K562 (cell line): ENCODE measurements around the gene HK1. TPM values are rescaled to one million over a fixed set of nuclear protein-coding genes. Genes with fewer than 3 reads are reported as not detected.
A peak's percentile ranks its signal among the peaks of the same experiment; 100 is the strongest.

Source experiments
- ATAC-seq: fragments of 200-7000 bp; cut with Tn5 transposase; 3 replicates; pipeline ENCODE4 v1.9.1; 2020; ENCODE audit warnings: moderate library complexity
- BruUV-seq: library from RNA; stranded (reverse); fragments of 400-500 nt; replicated peaks from 2 replicates; lab custom pipeline; 2021; lab: Mats Ljungman, UMichigan
- CTCF ChIA-PET: fragments of 300-600 bp; formaldehyde crosslinking; extraction: SDS; loops from one replicate; lab custom pipeline; 2021; ENCODE audit warnings: low intra/inter-chr PET ratio; lab: Yijun Ruan, JAX
- POLR2A ChIA-PET: fragments of 300-600, 350-650 bp; sonication (Branson Sonifier 250); formaldehyde crosslinking; extraction: SDS; loops from one replicate; lab custom pipeline; 2021; ENCODE audit warnings: antibody characterized with exemption, inconsistent platforms; lab: Yijun Ruan, JAX
- DNase-seq, 4 experiments: peaks; one replicate each; pipeline versions ENCODE4 v3.0.0 to v3.0.0-alpha.2; 2011 to 2018; ENCODE audit warnings: low spot score in 3 of 4, mixed read lengths in 3 of 4; ENCODE audit errors: extremely low read depth in 1 of 4
- FAIRE-seq: peaks from 2 replicates; lab custom pipeline; 2011; peaks lifted over from hg19 to GRCh38; lab: Jason Lieb, UNC
- H2AFZ ChIP-seq: 2 replicates; pipeline ENCODE4 v1.6.0; 2011; ENCODE audit warnings: low read depth, low read length, control low read depth, inconsistent platforms
- H3K27ac ChIP-seq: fragments of 200-600 bp; 3 replicates; pipeline ENCODE4 v1.8.0; 2011; ENCODE audit warnings: low read depth, mild to moderate bottlenecking, control low read depth, inconsistent platforms, low read length, moderate library complexity, mixed read lengths; ENCODE audit errors: extremely low read depth
- H3K27me3 ChIP-seq, 2 experiments: fragments of 300-600 bp in 1 of 2; 2 replicates in 1 of 2; 3 replicates in 1 of 2; pipeline versions ENCODE4 v1.6.0 to v1.8.0; 2011; ENCODE audit warnings: inconsistent platforms in 2 of 2, low read length in 2 of 2, mild to moderate bottlenecking in 1 of 2, mixed read lengths in 1 of 2, moderate library complexity in 1 of 2; ENCODE audit not compliant: control insufficient read depth in 2 of 2, insufficient read depth in 2 of 2
- H3K36me3 ChIP-seq: fragments of 300-600 bp; 3 replicates; pipeline ENCODE4 v1.8.0; 2011; ENCODE audit warnings: mild to moderate bottlenecking, low read length, inconsistent platforms; ENCODE audit not compliant: control insufficient read depth, insufficient read depth
- H3K4me1 ChIP-seq, 2 experiments: fragments of 200-600 bp in 1 of 2; replicated peaks in 1 of 2; 2 replicates in 1 of 2; 3 replicates in 1 of 2; pipeline versions ENCODE4 v1.5.1 to v1.8.0; 2011; ENCODE audit warnings: inconsistent platforms in 2 of 2, low read length in 2 of 2, mild to moderate bottlenecking in 1 of 2, mixed read lengths in 1 of 2, moderate library complexity in 1 of 2; ENCODE audit not compliant: control insufficient read depth in 2 of 2, insufficient read depth in 2 of 2
- H3K4me2 ChIP-seq: 2 replicates; pipeline ENCODE4 v1.6.1; 2011; ENCODE audit warnings: low read length, control low read depth, inconsistent platforms, mixed read lengths; ENCODE audit not compliant: insufficient read depth
- H3K4me3 ChIP-seq: fragments of 200-600 bp; sonication (generic), shearing (Covaris generic); 2 replicates; pipeline ENCODE4 v1.5.1; 2016; ENCODE audit warnings: control low read depth, inconsistent platforms
- H3K79me2 ChIP-seq: fragments of 200-600 bp; 3 replicates; pipeline ENCODE4 v1.8.0; 2011; ENCODE audit warnings: low read length, inconsistent platforms; ENCODE audit not compliant: control insufficient read depth, insufficient read depth
- H3K9ac ChIP-seq, 2 experiments: 2 replicates each; pipeline versions ENCODE4 v1.6.0 to v1.6.1; 2011; ENCODE audit warnings: low read depth in 2 of 2, low read length in 2 of 2, control low read depth in 1 of 2, inconsistent platforms in 1 of 2, mild to moderate bottlenecking in 1 of 2, mixed read lengths in 1 of 2; ENCODE audit not compliant: insufficient read depth in 1 of 2
- H3K9me1 ChIP-seq: one replicate; pipeline ENCODE4 v1.6.0; 2011; ENCODE audit warnings: inconsistent platforms, mild to moderate bottlenecking, low read length, moderate library complexity; ENCODE audit not compliant: control insufficient read depth, insufficient read depth
- H3K9me3 ChIP-seq: replicated peaks from 2 replicates; pipeline ENCODE4 v1.5.1; 2011; ENCODE audit warnings: low read depth, low read length, inconsistent platforms; ENCODE audit not compliant: control insufficient read depth, insufficient read depth
- H4K20me1 ChIP-seq: replicated peaks from 2 replicates; pipeline ENCODE4 v1.6.1; 2011; ENCODE audit warnings: low read length, inconsistent platforms, mixed read lengths; ENCODE audit not compliant: control insufficient read depth, insufficient read depth
- BCL6 ChIP-seq: fragments of 250-450 bp; sonication (Bioruptor Pico); IDR thresholded peaks from 2 replicates; pipeline ENCODE4 v1.4.0; 2020
- FOXK2 ChIP-seq, 2 experiments: fragments of 450-650 bp; IDR thresholded peaks in 1 of 2; conservative IDR thresholded peaks in 1 of 2; 2 replicates each; pipeline ENCODE4 v1.6.1; 2016; ENCODE audit warnings: low read depth in 2 of 2, mild to moderate bottlenecking in 1 of 2
- IFI16 ChIP-seq: fragments of 250-450 bp; sonication (Bioruptor Pico); IDR thresholded peaks from 2 replicates; pipeline ENCODE4 v2.1.2; 2022; ENCODE audit warnings: mild to moderate bottlenecking, inconsistent platforms
- IRF2 ChIP-seq: sonication (generic); formaldehyde crosslinking; IDR thresholded peaks from 2 replicates; pipeline ENCODE4 v1.8.1; 2022; ENCODE audit warnings: mild to moderate bottlenecking, missing genetic modification reagents
- KAT8 ChIP-seq: fragments of 450-650 bp; IDR thresholded peaks from 2 replicates; pipeline ENCODE4 v1.6.1; 2016; ENCODE audit warnings: low read depth, mild to moderate bottlenecking
- KDM1A ChIP-seq, 2 experiments: fragments of 450-650 bp; IDR thresholded peaks; 2 replicates each; pipeline ENCODE4 v1.6.1; 2016; ENCODE audit warnings: mild to moderate bottlenecking in 2 of 2
- NFIC ChIP-seq: fragments of 450-650 bp; IDR thresholded peaks from 2 replicates; pipeline ENCODE4 v1.6.1; 2017; ENCODE audit warnings: mild to moderate bottlenecking, inconsistent platforms
- RNF219 ChIP-seq: fragments of 250-450 bp; sonication (Bioruptor Pico); IDR thresholded peaks from 2 replicates; pipeline ENCODE4 v1.5.0; 2022; ENCODE audit warnings: mild to moderate bottlenecking
- SLC30A9 ChIP-seq: fragments of 250-450 bp; sonication (Bioruptor Pico); IDR thresholded peaks from 2 replicates; pipeline ENCODE4 v1.8.0; 2022; ENCODE audit warnings: mild to moderate bottlenecking, moderate library complexity
- SREBF2 ChIP-seq: sonication (generic); formaldehyde crosslinking; IDR thresholded peaks from 2 replicates; pipeline ENCODE4 v1.4.0; 2020; ENCODE audit warnings: mild to moderate bottlenecking, missing genetic modification reagents
- ZNF143 ChIP-seq: sonication (generic); formaldehyde crosslinking; IDR thresholded peaks from 2 replicates; pipeline ENCODE4 v1.9.0; 2022; ENCODE audit warnings: mild to moderate bottlenecking, missing genetic modification reagents
- ZSCAN29 ChIP-seq: fragments of 450-650 bp; IDR thresholded peaks from 2 replicates; pipeline ENCODE4 v1.6.1; 2017
- WGBS: fragments of 100-300 bp; shearing (Covaris generic); methylation state at CpG from one replicate; pipeline ENCODE4 v1.1.6; 2016; ENCODE audit warnings: low coverage, mixed read lengths; ENCODE audit not compliant: insufficient coverage; ENCODE audit errors: missing lambda C conversion rate; 5-methylcytosine and 5-hydroxymethylcytosine counted together
- in situ Hi-C: fragments of 300-500 bp; cut with MboI; formaldehyde crosslinking; loops from 4 replicates; pipeline ENCODE4 v1.15.0; 2018; ENCODE audit warnings: inconsistent platforms, mixed read lengths
- intact Hi-C: fragments of 100-400 bp; cut with micrococcal nuclease; formaldehyde crosslinking; loops from 2 replicates; pipeline ENCODE4 v1.14.2; 2022
- polyA plus RNA-seq, 8 experiments: library from polyadenylated mRNA; depleted of rRNA in 4 of 8; stranded (reverse) in 5 of 8; unstranded in 3 of 8; fragments of >200 nt; fragmentation: Nextera tagmentation in 2 of 8; fragmentation: Illumina TruSeq in 1 of 8; extraction: Ambion mirVana in 2 of 8; extraction: Trizol in 1 of 8; gene quantifications; 2 replicates each; pipeline versions ENCODE4 v1.2.1 to v1.2.3, GENCODE V29; 2011 to 2014; ENCODE audit warnings: inconsistent platforms in 1 of 8, missing spikeins in 1 of 8
- total RNA-seq, 7 experiments: library from RNA; depleted of rRNA in 6 of 7; stranded (reverse); fragments of >200 nt in 6 of 7; fragmentation: Illumina TruSeq in 2 of 7; extraction: Trizol in 2 of 7; gene quantifications; 2 replicates each; pipeline versions ENCODE4 v1.2.1 to v1.2.3, GENCODE V29; 2011 to 2021; ENCODE audit warnings: low replicate concordance in 1 of 7
- TF ChIP-seq, protein P1 (sequence below): IDR thresholded peaks from 2 replicates; pipeline ENCODE4 v1.6.1; 2011; ENCODE audit warnings: borderline replicate concordance, low read depth, mild to moderate bottlenecking, moderate library complexity, low read length; ENCODE audit not compliant: insufficient read depth, poor library complexity, severe bottlenecking

HK1 gene
- total and polyA plus RNA-seq, 9 of the 15 experiments (the other 6 are each of a cell fraction or from before 2014, with no cell fraction given) = 29.2 to 444 (median 193) TPM

GRCh38 chr10:69345890-69346474, 67.7 kb downstream of the HK1 start:
- DNase-seq (no peak), FAIRE-seq (no peak), ATAC-seq (no peak)
- Histone ChIP-seq H3K27ac (no peak overlapping the region), H3K9me1 (no peaks in the 10 kb centered on the region), H3K4me1 (peaks cover 14 to 20% of the 10 kb centered on the region in 2 experiments; a peak in 4 of 5 replicates), H3K27me3 (no peaks in the 10 kb centered on the region), H3K9ac (no peak overlapping the region), H3K4me2 (no peak overlapping the region), H4K20me1 (peaks cover 32% of the 10 kb centered on the region; the same call in 1 of the 2 replicates), H2AFZ (no peak overlapping the region), H3K4me3 (no peak overlapping the region), H3K79me2 (peaks cover 92% of the 10 kb centered on the region), H3K9me3 (no peaks in the 10 kb centered on the region), H3K36me3 (peaks cover 86% of the 10 kb centered on the region)
- ChIA-PET CTCF (no interaction called here), POLR2A (interaction anchor here (0.6 kb wide), 1 partner anchor 11 kb away, joined by 3 read pairs; no protein-coding TSS in a partner anchor)
- TF ChIP-seq KAT8 (no peak), IRF2 (CRISPR knock-in tag) (no peak), SLC30A9 (CRISPR knock-in tag) (no peak)
- TSS peak; percentile 5 for BruUV-seq
- WGBS = 90% methylated on average over 8 of the region's 8 CpGs
- intact Hi-C loops (no loop called here), in situ Hi-C loops (no loop called here)

GRCh38 chr10:69346776-69347175, 68.5 kb downstream of the HK1 start:
- peaks cover 93% of the 10 kb centered on the region for H3K36me3 ChIP-seq
- H3K79me2 ChIP-seq = peaks cover 89% of the 10 kb centered on the region
- no peak overlapping the region for H3K4me3 ChIP-seq
- peaks cover 32% of the 10 kb centered on the region; the same call in 1 of the 2 replicates for H4K20me1 ChIP-seq
- H3K4me1 ChIP-seq = peaks cover 14 to 20% of the 10 kb centered on the region in 2 experiments; a peak in 4 of 5 replicates
- no peak overlapping the region for H3K9ac ChIP-seq
- ChIA-PET POLR2A (no interaction called here), CTCF (no interaction called here)
- in situ Hi-C loops (no loop called here), intact Hi-C loops (no loop called here)
- H3K27ac ChIP-seq = no peak overlapping the region
- H3K9me1 ChIP-seq = no peaks in the 10 kb centered on the region
- no peaks in the 10 kb centered on the region for H3K9me3 ChIP-seq
- no peak for ATAC-seq
- no peak for FAIRE-seq
- no TSS peak for BruUV-seq
- DNase-seq = no peak
- no peak overlapping the region for H2AFZ ChIP-seq
- WGBS = 93% methylated on average over 5 of the region's 5 CpGs
- no peaks in the 10 kb centered on the region for H3K27me3 ChIP-seq
- H3K4me2 ChIP-seq = no peak overlapping the region
- TF ChIP-seq, protein P1, sequence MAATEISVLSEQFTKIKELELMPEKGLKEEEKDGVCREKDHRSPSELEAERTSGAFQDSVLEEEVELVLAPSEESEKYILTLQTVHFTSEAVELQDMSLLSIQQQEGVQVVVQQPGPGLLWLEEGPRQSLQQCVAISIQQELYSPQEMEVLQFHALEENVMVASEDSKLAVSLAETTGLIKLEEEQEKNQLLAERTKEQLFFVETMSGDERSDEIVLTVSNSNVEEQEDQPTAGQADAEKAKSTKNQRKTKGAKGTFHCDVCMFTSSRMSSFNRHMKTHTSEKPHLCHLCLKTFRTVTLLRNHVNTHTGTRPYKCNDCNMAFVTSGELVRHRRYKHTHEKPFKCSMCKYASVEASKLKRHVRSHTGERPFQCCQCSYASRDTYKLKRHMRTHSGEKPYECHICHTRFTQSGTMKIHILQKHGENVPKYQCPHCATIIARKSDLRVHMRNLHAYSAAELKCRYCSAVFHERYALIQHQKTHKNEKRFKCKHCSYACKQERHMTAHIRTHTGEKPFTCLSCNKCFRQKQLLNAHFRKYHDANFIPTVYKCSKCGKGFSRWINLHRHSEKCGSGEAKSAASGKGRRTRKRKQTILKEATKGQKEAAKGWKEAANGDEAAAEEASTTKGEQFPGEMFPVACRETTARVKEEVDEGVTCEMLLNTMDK = no peak
- TF ChIP-seq ZNF143 (CRISPR knock-in tag) = no peak
- no peak for TF ChIP-seq RNF219 (CRISPR knock-in tag)
- no peak for TF ChIP-seq IFI16 (CRISPR knock-in tag)
- TF ChIP-seq NFIC = no peak
- TF ChIP-seq ZSCAN29 = no peak
- TF ChIP-seq FOXK2 (conservative IDR thresholded peaks at IDR 0.05 in 1 of 2, IDR thresholded peaks at IDR 0.05 in 1 of 2; ENCODE audit: low read depth in 2 of 2) = no peak
- no peak for TF ChIP-seq BCL6 (CRISPR knock-in tag)
- TF ChIP-seq SREBF2 (CRISPR knock-in tag) = no peak
- TF ChIP-seq KDM1A (IDR thresholded peaks at IDR 0.05) = no peak
